Measurements from ENCODE around the gene PTPRCAP.

DNA sequence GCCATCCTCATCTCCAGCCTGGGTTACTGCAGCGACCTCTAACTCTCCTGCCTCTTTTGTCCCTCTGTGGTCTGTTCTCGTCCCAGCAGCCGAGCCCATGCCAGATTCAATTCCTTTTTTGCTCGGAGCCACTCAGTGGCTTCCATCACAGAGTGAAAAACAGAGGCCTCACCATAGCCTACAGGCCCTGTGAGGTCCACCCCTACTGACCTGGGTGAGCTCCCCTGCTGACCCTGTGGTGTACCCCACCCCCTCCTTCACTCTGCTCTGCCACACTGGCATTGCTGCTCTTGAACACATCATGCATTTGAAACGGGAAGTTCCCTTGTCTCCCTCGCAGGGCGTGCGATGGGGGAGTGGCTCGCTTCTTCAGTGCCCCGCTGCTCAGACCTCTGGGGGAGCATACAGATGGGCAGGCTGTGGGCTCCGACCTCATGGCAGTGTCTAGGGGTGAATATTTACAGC is 47.4 kb upstream of the PTPRCAP start:
- TF ChIP-seq EZH2phosphoT487 (IDR thresholded peaks at IDR 0.05; ENCODE audit: insufficient read depth, low read depth), result no peak
- TF ChIP-seq EZH2 (IDR thresholded peaks at IDR 0.05; ENCODE audit: insufficient read depth, poor library complexity, severe bottlenecking), result no peak

Measured in GM23248 (cell line).